ENCODE measurements around the gene EFHD2.
"Not testable (repeated sequence)": the region's sequence is repeated elsewhere in the genome, so short reads cannot be mapped to it uniquely, and the experiment has no call there.

Gene EFHD2

GRCh38 chr1:15381805-15382204 is 27.9 kb upstream of the EFHD2 start:
- DNase-seq = no peak
- peaks cover 0 to 2% of the 10 kb centered on the region in 2 donors for H3K36me3 Mint-ChIP-seq
- H3K9me3 Mint-ChIP-seq = no peaks in the 10 kb centered on the region
- H3K4me1 Mint-ChIP-seq = peaks cover 13 to 27% of the 10 kb centered on the region in 2 donors
- H3K27ac Mint-ChIP-seq = no peak overlapping the region
- no peak for ATAC-seq (replicated peaks)
- peaks cover 17 to 46% of the 10 kb centered on the region in 2 donors for H3K27me3 Mint-ChIP-seq
- H3K4me3 Mint-ChIP-seq = no peak overlapping the region

- no peaks in the 10 kb centered on the region for H3K9me3 Mint-ChIP-seq
- peaks cover 10 to 40% of the 10 kb centered on the region in 2 donors for H3K27me3 Mint-ChIP-seq
- no peak overlapping the region for H3K27ac Mint-ChIP-seq
- DNase-seq = no peak
- no peak for ATAC-seq (replicated peaks)
- peaks cover 13 to 29% of the 10 kb centered on the region in 2 donors for H3K4me1 Mint-ChIP-seq
- peaks cover 0 to 2% of the 10 kb centered on the region in 2 donors for H3K36me3 Mint-ChIP-seq
- no peak overlapping the region for H3K4me3 Mint-ChIP-seq
Measured at GRCh38 chr1:15382601-15383518, 26.8 kb upstream of the EFHD2 start.

- Mint-ChIP-seq H3K36me3 (peaks cover 0 to 2% of the 10 kb centered on the region in 2 donors), H3K27me3 (peaks cover 14 to 44% of the 10 kb centered on the region in 2 donors), H3K27ac (no peak overlapping the region), H3K9me3 (no peaks in the 10 kb centered on the region), H3K4me1 (peaks cover 13 to 29% of the 10 kb centered on the region in 2 donors), H3K4me3 (peak overlapping the region in 1 of 2 donors; percentile 86)
- DNase-seq (no peak), ATAC-seq (replicated peaks) (no peak)
Measured at GRCh38 chr1:15383810-15384209, 25.9 kb upstream of the EFHD2 start.

GRCh38 chr1:15384301-15384901 is 25.3 kb upstream of the EFHD2 start:
- H3K4me3 Mint-ChIP-seq = peak overlapping the region; percentile 81 to 86
- H3K27me3 Mint-ChIP-seq = peaks cover 14 to 48% of the 10 kb centered on the region in 2 donors
- ATAC-seq (replicated peaks) = peak; percentile 70 to 71
- no peak for DNase-seq
- peaks cover 13 to 29% of the 10 kb centered on the region in 2 donors for H3K4me1 Mint-ChIP-seq
- peaks cover 0 to 2% of the 10 kb centered on the region in 2 donors for H3K36me3 Mint-ChIP-seq
- H3K9me3 Mint-ChIP-seq = no peaks in the 10 kb centered on the region
- H3K27ac Mint-ChIP-seq = no peak overlapping the region

GRCh38 chr1:15385420-15385819 is 24.3 kb upstream of the EFHD2 start:
- DNase-seq (no peak), ATAC-seq (replicated peaks) (no peak)
- Mint-ChIP-seq H3K27me3 (peaks cover 14 to 48% of the 10 kb centered on the region in 2 donors), H3K4me3 (no peak overlapping the region), H3K36me3 (peaks cover 0 to 2% of the 10 kb centered on the region in 2 donors), H3K27ac (no peak overlapping the region), H3K9me3 (no peaks in the 10 kb centered on the region), H3K4me1 (peaks cover 13 to 29% of the 10 kb centered on the region in 2 donors)

- peaks cover 13 to 29% of the 10 kb centered on the region in 2 donors for H3K4me1 Mint-ChIP-seq
- H3K9me3 Mint-ChIP-seq = no peaks in the 10 kb centered on the region
- peaks cover 0 to 2% of the 10 kb centered on the region in 2 donors for H3K36me3 Mint-ChIP-seq
- peak overlapping the region; percentile 46 to 67 for H3K4me3 Mint-ChIP-seq
- DNase-seq (no peak), ATAC-seq (replicated peaks) (peak; percentile 66 to 75)
- peaks cover 14 to 48% of the 10 kb centered on the region in 2 donors for H3K27me3 Mint-ChIP-seq
- H3K27ac Mint-ChIP-seq = no peak overlapping the region
Measured at GRCh38 chr1:15386164-15386749, 23.4 kb upstream of the EFHD2 start.

- Mint-ChIP-seq H3K9me3 (no peaks in the 10 kb centered on the region), H3K4me3 (no peak overlapping the region), H3K27me3 (peaks cover 14 to 33% of the 10 kb centered on the region in 2 donors), H3K36me3 (peaks cover 0 to 2% of the 10 kb centered on the region in 2 donors), H3K27ac (no peak overlapping the region), H3K4me1 (peaks cover 13 to 29% of the 10 kb centered on the region in 2 donors)
- DNase-seq = no peak
- no peak for ATAC-seq (replicated peaks)
Measured at GRCh38 chr1:15388201-15388880, 21.3 kb upstream of the EFHD2 start.

- not testable (repeated sequence) for H3K4me3 Mint-ChIP-seq; H3K27ac Mint-ChIP-seq; DNase-seq; H3K9me3 Mint-ChIP-seq; H3K36me3 Mint-ChIP-seq; ATAC-seq (replicated peaks)
- peaks cover 17 to 34% of the 10 kb centered on the region in 2 donors for H3K27me3 Mint-ChIP-seq
- peaks cover 10 to 21% of the 10 kb centered on the region in 2 donors for H3K4me1 Mint-ChIP-seq
Measured at GRCh38 chr1:15389828-15390227, 19.9 kb upstream of the EFHD2 start.

- Mint-ChIP-seq H3K36me3 (no peaks in the 10 kb centered on the region), H3K4me3 (no peak overlapping the region), H3K27me3 (peaks cover 17 to 34% of the 10 kb centered on the region in 2 donors), H3K9me3 (no peaks in the 10 kb centered on the region), H3K4me1 (peaks cover 8 to 12% of the 10 kb centered on the region in 2 donors), H3K27ac (no peak overlapping the region)
- ATAC-seq (replicated peaks) (no peak), DNase-seq (no peak)
Measured at GRCh38 chr1:15390667-15391066, 19.0 kb upstream of the EFHD2 start.

- ATAC-seq (replicated peaks) (no peak), DNase-seq (no peak)
- Mint-ChIP-seq H3K27me3 (peaks cover 17 to 32% of the 10 kb centered on the region in 2 donors), H3K4me3 (no peak overlapping the region), H3K36me3 (no peaks in the 10 kb centered on the region), H3K27ac (no peak overlapping the region), H3K9me3 (no peaks in the 10 kb centered on the region), H3K4me1 (peaks cover 3 to 6% of the 10 kb centered on the region in 2 donors)
Measured at GRCh38 chr1:15391366-15391765, 18.3 kb upstream of the EFHD2 start.

GRCh38 chr1:15393475-15394257 is 16.0 kb upstream of the EFHD2 start:
- Mint-ChIP-seq H3K9me3 (peaks cover 0 to 3% of the 10 kb centered on the region in 2 donors), H3K4me3 (no peak overlapping the region), H3K36me3 (peaks cover 0 to 3% of the 10 kb centered on the region in 2 donors), H3K27ac (no peak overlapping the region), H3K27me3 (peaks cover 7 to 23% of the 10 kb centered on the region in 2 donors), H3K4me1 (no peaks in the 10 kb centered on the region)
- ATAC-seq (replicated peaks) = no peak
- no peak for DNase-seq

GRCh38 chr1:15394258-15394690 is 15.4 kb upstream of the EFHD2 start:
- DNase-seq = no peak
- Mint-ChIP-seq H3K27me3 (peaks cover 7 to 18% of the 10 kb centered on the region in 2 donors), H3K4me1 (no peaks in the 10 kb centered on the region), H3K4me3 (no peak overlapping the region), H3K27ac (no peak overlapping the region), H3K9me3 (peaks cover 1 to 4% of the 10 kb centered on the region in 2 donors), H3K36me3 (peaks cover 0 to 3% of the 10 kb centered on the region in 2 donors)
- no peak for ATAC-seq (replicated peaks)

GRCh38 chr1:15397236-15397635 is 12.5 kb upstream of the EFHD2 start:
- Mint-ChIP-seq H3K27me3 (peaks cover 7 to 18% of the 10 kb centered on the region in 2 donors), H3K4me3 (no peak overlapping the region), H3K27ac (no peak overlapping the region), H3K9me3 (peaks cover 4 to 11% of the 10 kb centered on the region in 2 donors), H3K36me3 (peaks cover 0 to 3% of the 10 kb centered on the region in 2 donors), H3K4me1 (no peaks in the 10 kb centered on the region)
- no peak for ATAC-seq (replicated peaks)
- no peak for DNase-seq

Data from stimulated activated naive B cell treated with anti-CD40 and anti-IgM and Interleukin-4, amounts not matched to agents 10 μg/mL and 1 μg/mL and 100 μg/mL, for 72 hours (primary cell).